ENCODE data around the gene TLX2.

DNA sequence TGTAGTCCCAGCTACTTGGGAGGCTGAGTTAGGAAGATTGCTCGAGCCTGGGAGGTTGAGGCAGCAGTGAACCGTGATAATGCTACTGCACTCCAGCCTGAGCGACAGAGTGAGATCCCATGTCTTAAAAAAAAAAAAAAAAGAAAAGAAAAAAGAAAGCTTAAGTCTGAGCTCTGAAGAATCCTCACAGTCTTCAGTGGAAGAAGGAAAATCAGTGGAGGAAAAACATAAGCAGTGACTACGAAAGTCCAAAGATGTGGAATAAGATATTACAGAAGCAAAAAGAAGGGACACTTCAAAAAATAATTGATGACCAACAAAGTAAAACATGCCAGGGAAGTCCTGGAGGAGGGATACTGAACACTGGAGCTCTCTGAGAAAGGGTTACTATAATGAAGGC lies 4.0 kb upstream of the TLX2 start:
- TF ChIP-seq, protein P1, sequence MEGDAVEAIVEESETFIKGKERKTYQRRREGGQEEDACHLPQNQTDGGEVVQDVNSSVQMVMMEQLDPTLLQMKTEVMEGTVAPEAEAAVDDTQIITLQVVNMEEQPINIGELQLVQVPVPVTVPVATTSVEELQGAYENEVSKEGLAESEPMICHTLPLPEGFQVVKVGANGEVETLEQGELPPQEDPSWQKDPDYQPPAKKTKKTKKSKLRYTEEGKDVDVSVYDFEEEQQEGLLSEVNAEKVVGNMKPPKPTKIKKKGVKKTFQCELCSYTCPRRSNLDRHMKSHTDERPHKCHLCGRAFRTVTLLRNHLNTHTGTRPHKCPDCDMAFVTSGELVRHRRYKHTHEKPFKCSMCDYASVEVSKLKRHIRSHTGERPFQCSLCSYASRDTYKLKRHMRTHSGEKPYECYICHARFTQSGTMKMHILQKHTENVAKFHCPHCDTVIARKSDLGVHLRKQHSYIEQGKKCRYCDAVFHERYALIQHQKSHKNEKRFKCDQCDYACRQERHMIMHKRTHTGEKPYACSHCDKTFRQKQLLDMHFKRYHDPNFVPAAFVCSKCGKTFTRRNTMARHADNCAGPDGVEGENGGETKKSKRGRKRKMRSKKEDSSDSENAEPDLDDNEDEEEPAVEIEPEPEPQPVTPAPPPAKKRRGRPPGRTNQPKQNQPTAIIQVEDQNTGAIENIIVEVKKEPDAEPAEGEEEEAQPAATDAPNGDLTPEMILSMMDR (IDR thresholded peaks at IDR 0.05; ENCODE audit: extremely low read depth in 1 of 2, insufficient read depth in 1 of 2, low read depth in 1 of 2, low read length in 2 of 2), result no peak
- no peak for TF ChIP-seq EZH2 (IDR thresholded peaks at IDR 0.05; ENCODE audit: borderline replicate concordance, low read depth, low read length, severe bottlenecking)
- no peak for TF ChIP-seq GATA2 (IDR thresholded peaks at IDR 0.05; ENCODE audit: insufficient read depth, insufficient read length, low read depth, low read length)
- TF ChIP-seq JUN (IDR thresholded peaks at IDR 0.05; ENCODE audit: borderline replicate concordance, insufficient read depth, insufficient read length, low read depth), result no peak
- TF ChIP-seq, protein P2, sequence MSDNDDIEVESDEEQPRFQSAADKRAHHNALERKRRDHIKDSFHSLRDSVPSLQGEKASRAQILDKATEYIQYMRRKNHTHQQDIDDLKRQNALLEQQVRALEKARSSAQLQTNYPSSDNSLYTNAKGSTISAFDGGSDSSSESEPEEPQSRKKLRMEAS (IDR thresholded peaks at IDR 0.05; ENCODE audit: insufficient read depth, insufficient read length), result no peak
- no peak for TF ChIP-seq FOS (IDR thresholded peaks at IDR 0.05; ENCODE audit: borderline replicate concordance, insufficient read depth, low read length)
- no peak for TF ChIP-seq POLR2A (IDR thresholded peaks at IDR 0.05; ENCODE audit: low read depth, low read length)
